ENCODE results near the gene GOLT1B.

GRCh38 chr12:21521541-21521940, 20.0 kb downstream of the GOLT1B start:
- TF ChIP-seq, protein P1, sequence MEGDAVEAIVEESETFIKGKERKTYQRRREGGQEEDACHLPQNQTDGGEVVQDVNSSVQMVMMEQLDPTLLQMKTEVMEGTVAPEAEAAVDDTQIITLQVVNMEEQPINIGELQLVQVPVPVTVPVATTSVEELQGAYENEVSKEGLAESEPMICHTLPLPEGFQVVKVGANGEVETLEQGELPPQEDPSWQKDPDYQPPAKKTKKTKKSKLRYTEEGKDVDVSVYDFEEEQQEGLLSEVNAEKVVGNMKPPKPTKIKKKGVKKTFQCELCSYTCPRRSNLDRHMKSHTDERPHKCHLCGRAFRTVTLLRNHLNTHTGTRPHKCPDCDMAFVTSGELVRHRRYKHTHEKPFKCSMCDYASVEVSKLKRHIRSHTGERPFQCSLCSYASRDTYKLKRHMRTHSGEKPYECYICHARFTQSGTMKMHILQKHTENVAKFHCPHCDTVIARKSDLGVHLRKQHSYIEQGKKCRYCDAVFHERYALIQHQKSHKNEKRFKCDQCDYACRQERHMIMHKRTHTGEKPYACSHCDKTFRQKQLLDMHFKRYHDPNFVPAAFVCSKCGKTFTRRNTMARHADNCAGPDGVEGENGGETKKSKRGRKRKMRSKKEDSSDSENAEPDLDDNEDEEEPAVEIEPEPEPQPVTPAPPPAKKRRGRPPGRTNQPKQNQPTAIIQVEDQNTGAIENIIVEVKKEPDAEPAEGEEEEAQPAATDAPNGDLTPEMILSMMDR (conservative IDR thresholded peaks at IDR 0.05; ENCODE audit: low read length) = no peak
- TF ChIP-seq EZH2phosphoT487 (IDR thresholded peaks at IDR 0.05; ENCODE audit: borderline replicate concordance, low read depth, low read length) = no peak
